ENCODE data around the gene ULK4.
A peak's percentile ranks its signal among the peaks of the same experiment; 100 is the strongest.
"Not testable (repeated sequence)": the region's sequence is repeated elsewhere in the genome, so short reads cannot be mapped to it uniquely, and the experiment has no call there.

The ULK4 gene

DNA sequence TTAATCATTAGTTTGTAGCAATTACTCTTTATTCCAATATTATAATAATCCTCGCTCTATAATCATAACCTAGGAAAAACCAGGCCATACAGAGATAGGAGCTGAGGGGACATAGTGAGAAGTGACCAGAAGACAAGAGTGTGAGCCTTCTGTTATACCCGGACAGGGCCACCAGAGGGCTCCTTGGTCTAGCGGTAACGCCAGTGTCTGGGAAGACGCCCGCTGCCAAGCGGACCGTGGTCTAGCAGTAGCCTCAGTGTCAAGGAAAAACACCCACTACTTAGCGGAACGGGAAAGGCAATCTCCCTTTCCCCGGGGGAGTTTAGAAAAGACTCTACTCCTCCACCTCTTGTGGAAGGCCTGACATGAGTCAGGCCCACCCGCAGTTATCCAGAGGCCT is 266.1 kb downstream of the ULK4 start:
- TF ChIP-seq, protein P1, sequence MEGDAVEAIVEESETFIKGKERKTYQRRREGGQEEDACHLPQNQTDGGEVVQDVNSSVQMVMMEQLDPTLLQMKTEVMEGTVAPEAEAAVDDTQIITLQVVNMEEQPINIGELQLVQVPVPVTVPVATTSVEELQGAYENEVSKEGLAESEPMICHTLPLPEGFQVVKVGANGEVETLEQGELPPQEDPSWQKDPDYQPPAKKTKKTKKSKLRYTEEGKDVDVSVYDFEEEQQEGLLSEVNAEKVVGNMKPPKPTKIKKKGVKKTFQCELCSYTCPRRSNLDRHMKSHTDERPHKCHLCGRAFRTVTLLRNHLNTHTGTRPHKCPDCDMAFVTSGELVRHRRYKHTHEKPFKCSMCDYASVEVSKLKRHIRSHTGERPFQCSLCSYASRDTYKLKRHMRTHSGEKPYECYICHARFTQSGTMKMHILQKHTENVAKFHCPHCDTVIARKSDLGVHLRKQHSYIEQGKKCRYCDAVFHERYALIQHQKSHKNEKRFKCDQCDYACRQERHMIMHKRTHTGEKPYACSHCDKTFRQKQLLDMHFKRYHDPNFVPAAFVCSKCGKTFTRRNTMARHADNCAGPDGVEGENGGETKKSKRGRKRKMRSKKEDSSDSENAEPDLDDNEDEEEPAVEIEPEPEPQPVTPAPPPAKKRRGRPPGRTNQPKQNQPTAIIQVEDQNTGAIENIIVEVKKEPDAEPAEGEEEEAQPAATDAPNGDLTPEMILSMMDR (IDR thresholded peaks at IDR 0.05; ENCODE audit: low read depth, low read length): peak; percentile 55

DNA sequence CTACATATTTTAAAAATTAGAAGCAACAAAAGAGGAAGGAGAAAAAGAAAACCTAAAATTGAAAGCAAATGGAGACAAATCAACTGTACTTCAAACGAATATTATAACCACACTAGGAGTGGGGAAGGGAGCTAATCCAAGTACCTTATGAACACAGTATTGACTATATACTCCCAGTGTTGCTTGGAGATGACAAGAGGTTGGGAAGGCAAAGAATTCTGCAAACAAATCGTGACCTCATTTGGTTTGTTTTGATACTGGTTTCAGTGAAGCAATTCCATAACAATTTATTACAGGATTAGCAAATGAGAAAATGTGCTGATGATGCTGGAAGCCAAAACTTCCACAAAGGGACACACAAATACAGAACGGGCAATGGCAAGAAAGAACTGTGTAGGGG is 268.1 kb downstream of the ULK4 start:
- Histone ChIP-seq H2AFZ (ENCODE audit: low read depth, low read length) (no peak overlapping the region), H3K4me1 (ENCODE audit: low read length) (no peaks in the 10 kb centered on the region), H3K9me3 (ENCODE audit: insufficient read depth, low read length) (no peaks in the 10 kb centered on the region), H3K27ac (ENCODE audit: low read length) (no peak overlapping the region), H3K79me2 (ENCODE audit: low read length) (no peaks in the 10 kb centered on the region), H3K4me3 (ENCODE audit: low read length) (no peak overlapping the region), H4K20me1 (ENCODE audit: insufficient read depth, low read length) (no peaks in the 10 kb centered on the region), H3K9ac (ENCODE audit: low read length) (no peak overlapping the region), H3K4me2 (ENCODE audit: low read length) (no peak overlapping the region), H3K36me3 (replicated peaks; ENCODE audit: low read depth, low read length) (no peaks in the 10 kb centered on the region), H3K27me3 (ENCODE audit: low read depth, low read length) (no peaks in the 10 kb centered on the region)
- no peak for TF ChIP-seq EZH2phosphoT487 (IDR thresholded peaks at IDR 0.05; ENCODE audit: low read depth)
- TF ChIP-seq, protein P1 (IDR thresholded peaks at IDR 0.05; ENCODE audit: low read depth, low read length): no peak

More for the DNA sequence above, 266.1 kb downstream of the ULK4 start:
- H3K27me3 ChIP-seq (ENCODE audit: low read depth, low read length); H3K36me3 ChIP-seq (replicated peaks; ENCODE audit: low read depth, low read length); H3K9ac ChIP-seq (ENCODE audit: low read length); H3K27ac ChIP-seq (ENCODE audit: low read length); H3K4me3 ChIP-seq (ENCODE audit: low read length); H3K4me2 ChIP-seq (ENCODE audit: low read length); H3K4me1 ChIP-seq (ENCODE audit: low read length); H3K9me3 ChIP-seq (ENCODE audit: insufficient read depth, low read length); H2AFZ ChIP-seq (ENCODE audit: low read depth, low read length); H4K20me1 ChIP-seq (ENCODE audit: insufficient read depth, low read length); H3K79me2 ChIP-seq (ENCODE audit: low read length): not testable (repeated sequence)

- no peak overlapping the region for H3K9ac ChIP-seq (ENCODE audit: low read length)
- TF ChIP-seq EZH2phosphoT487 (IDR thresholded peaks at IDR 0.05; ENCODE audit: low read depth): no peak
- TF ChIP-seq, protein P1 (IDR thresholded peaks at IDR 0.05; ENCODE audit: low read depth, low read length): no peak
Observed at GRCh38 chr3:41690766-41691563, 270.9 kb downstream of the ULK4 start.

GRCh38 chr3:41688595-41689380 is 273.1 kb downstream of the ULK4 start:
- Histone ChIP-seq H3K9me3 (ENCODE audit: insufficient read depth, low read length) (no peaks in the 10 kb centered on the region), H3K4me1 (ENCODE audit: low read length) (no peaks in the 10 kb centered on the region), H3K9ac (ENCODE audit: low read length) (no peak overlapping the region), H3K27me3 (ENCODE audit: low read depth, low read length) (no peaks in the 10 kb centered on the region), H3K27ac (ENCODE audit: low read length) (no peak overlapping the region), H3K4me2 (ENCODE audit: low read length) (no peak overlapping the region), H2AFZ (ENCODE audit: low read depth, low read length) (no peak overlapping the region), H3K36me3 (replicated peaks; ENCODE audit: low read depth, low read length) (no peaks in the 10 kb centered on the region), H3K4me3 (ENCODE audit: low read length) (no peak overlapping the region), H3K79me2 (ENCODE audit: low read length) (no peaks in the 10 kb centered on the region), H4K20me1 (ENCODE audit: insufficient read depth, low read length) (no peaks in the 10 kb centered on the region)
- TF ChIP-seq, protein P1 (IDR thresholded peaks at IDR 0.05; ENCODE audit: low read depth, low read length): no peak

More at GRCh38 chr3:41690766-41691563, 270.9 kb downstream of the ULK4 start:
- no peak overlapping the region for H3K4me3 ChIP-seq (ENCODE audit: low read length)
- H3K4me1 ChIP-seq (ENCODE audit: low read length): no peaks in the 10 kb centered on the region
- no peaks in the 10 kb centered on the region for H3K79me2 ChIP-seq (ENCODE audit: low read length)
- H3K36me3 ChIP-seq (replicated peaks; ENCODE audit: low read depth, low read length): no peaks in the 10 kb centered on the region
- no peaks in the 10 kb centered on the region for H3K9me3 ChIP-seq (ENCODE audit: insufficient read depth, low read length)
- H4K20me1 ChIP-seq (ENCODE audit: insufficient read depth, low read length): no peaks in the 10 kb centered on the region
- no peak overlapping the region for H3K27ac ChIP-seq (ENCODE audit: low read length)
- H3K27me3 ChIP-seq (ENCODE audit: low read depth, low read length): no peaks in the 10 kb centered on the region
- no peak overlapping the region for H2AFZ ChIP-seq (ENCODE audit: low read depth, low read length)
- H3K4me2 ChIP-seq (ENCODE audit: low read length): no peak overlapping the region

Data from OCI-LY3 (cell line).